ENCODE data around the gene TRIM69.

GRCh38 chr15:44769521-44769920 is 33.2 kb downstream of the TRIM69 start:
- TF ChIP-seq EZH2 (IDR thresholded peaks at IDR 0.05; ENCODE audit: borderline replicate concordance, low read length) (no peak), CTCF (conservative IDR thresholded peaks at IDR 0.05 in 1 of 2, IDR thresholded peaks at IDR 0.05 in 1 of 2; ENCODE audit: extremely low read depth in 1 of 2, insufficient read depth in 1 of 2, low read depth in 1 of 2, low read length in 2 of 2) (no peak)

All from mammary epithelial cell (primary cell).